ENCODE measurements around the gene BPIFB3. TPM values are rescaled to one million over a fixed set of nuclear protein-coding genes. Genes with fewer than 3 reads are reported as not detected.

The BPIFB3 gene
- total RNA-seq, 1 experiment from 2014 or later: not detected

GRCh38 chr20:33091693-33092092 is 38.0 kb downstream of the BPIFB3 start (continued):
- TF ChIP-seq ZNF532 (CRISPR knock-in tag; IDR thresholded peaks at IDR 0.05; ENCODE audit: borderline replicate concordance): no peak
- no peak for TF ChIP-seq ZNF138 (CRISPR knock-in tag; conservative IDR thresholded peaks at IDR 0.05)
- TF ChIP-seq, protein P1, sequence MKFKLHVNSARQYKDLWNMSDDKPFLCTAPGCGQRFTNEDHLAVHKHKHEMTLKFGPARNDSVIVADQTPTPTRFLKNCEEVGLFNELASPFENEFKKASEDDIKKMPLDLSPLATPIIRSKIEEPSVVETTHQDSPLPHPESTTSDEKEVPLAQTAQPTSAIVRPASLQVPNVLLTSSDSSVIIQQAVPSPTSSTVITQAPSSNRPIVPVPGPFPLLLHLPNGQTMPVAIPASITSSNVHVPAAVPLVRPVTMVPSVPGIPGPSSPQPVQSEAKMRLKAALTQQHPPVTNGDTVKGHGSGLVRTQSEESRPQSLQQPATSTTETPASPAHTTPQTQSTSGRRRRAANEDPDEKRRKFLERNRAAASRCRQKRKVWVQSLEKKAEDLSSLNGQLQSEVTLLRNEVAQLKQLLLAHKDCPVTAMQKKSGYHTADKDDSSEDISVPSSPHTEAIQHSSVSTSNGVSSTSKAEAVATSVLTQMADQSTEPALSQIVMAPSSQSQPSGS (CRISPR knock-in tag; IDR thresholded peaks at IDR 0.05; ENCODE audit: borderline replicate concordance, low read depth): no peak
- TF ChIP-seq, protein P2, sequence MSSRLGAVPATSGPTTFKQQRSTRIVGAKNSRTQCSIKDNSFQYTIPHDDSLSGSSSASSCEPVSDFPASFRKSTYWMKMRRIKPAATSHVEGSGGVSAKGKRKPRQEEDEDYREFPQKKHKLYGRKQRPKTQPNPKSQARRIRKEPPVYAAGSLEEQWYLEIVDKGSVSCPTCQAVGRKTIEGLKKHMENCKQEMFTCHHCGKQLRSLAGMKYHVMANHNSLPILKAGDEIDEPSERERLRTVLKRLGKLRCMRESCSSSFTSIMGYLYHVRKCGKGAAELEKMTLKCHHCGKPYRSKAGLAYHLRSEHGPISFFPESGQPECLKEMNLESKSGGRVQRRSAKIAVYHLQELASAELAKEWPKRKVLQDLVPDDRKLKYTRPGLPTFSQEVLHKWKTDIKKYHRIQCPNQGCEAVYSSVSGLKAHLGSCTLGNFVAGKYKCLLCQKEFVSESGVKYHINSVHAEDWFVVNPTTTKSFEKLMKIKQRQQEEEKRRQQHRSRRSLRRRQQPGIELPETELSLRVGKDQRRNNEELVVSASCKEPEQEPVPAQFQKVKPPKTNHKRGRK (CRISPR knock-in tag; IDR thresholded peaks at IDR 0.05; ENCODE audit: borderline replicate concordance): no peak
- no peak for TF ChIP-seq ARID4B (CRISPR knock-in tag; IDR thresholded peaks at IDR 0.05; ENCODE audit: borderline replicate concordance)
- TF ChIP-seq SP1 (CRISPR knock-in tag; conservative IDR thresholded peaks at IDR 0.05): no peak
- TF ChIP-seq ATF3 (CRISPR knock-in tag; conservative IDR thresholded peaks at IDR 0.05): no peak
- TF ChIP-seq NR3C1 (CRISPR knock-in tag; conservative IDR thresholded peaks at IDR 0.05; ENCODE audit: low read depth): no peak
- TF ChIP-seq, protein P3, sequence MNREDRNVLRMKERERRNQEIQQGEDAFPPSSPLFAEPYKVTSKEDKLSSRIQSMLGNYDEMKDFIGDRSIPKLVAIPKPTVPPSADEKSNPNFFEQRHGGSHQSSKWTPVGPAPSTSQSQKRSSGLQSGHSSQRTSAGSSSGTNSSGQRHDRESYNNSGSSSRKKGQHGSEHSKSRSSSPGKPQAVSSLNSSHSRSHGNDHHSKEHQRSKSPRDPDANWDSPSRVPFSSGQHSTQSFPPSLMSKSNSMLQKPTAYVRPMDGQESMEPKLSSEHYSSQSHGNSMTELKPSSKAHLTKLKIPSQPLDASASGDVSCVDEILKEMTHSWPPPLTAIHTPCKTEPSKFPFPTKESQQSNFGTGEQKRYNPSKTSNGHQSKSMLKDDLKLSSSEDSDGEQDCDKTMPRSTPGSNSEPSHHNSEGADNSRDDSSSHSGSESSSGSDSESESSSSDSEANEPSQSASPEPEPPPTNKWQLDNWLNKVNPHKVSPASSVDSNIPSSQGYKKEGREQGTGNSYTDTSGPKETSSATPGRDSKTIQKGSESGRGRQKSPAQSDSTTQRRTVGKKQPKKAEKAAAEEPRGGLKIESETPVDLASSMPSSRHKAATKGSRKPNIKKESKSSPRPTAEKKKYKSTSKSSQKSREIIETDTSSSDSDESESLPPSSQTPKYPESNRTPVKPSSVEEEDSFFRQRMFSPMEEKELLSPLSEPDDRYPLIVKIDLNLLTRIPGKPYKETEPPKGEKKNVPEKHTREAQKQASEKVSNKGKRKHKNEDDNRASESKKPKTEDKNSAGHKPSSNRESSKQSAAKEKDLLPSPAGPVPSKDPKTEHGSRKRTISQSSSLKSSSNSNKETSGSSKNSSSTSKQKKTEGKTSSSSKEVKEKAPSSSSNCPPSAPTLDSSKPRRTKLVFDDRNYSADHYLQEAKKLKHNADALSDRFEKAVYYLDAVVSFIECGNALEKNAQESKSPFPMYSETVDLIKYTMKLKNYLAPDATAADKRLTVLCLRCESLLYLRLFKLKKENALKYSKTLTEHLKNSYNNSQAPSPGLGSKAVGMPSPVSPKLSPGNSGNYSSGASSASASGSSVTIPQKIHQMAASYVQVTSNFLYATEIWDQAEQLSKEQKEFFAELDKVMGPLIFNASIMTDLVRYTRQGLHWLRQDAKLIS (CRISPR knock-in tag; IDR thresholded peaks at IDR 0.05; ENCODE audit: borderline replicate concordance): no peak
- TF ChIP-seq ZNF671 (CRISPR knock-in tag; IDR thresholded peaks at IDR 0.05): no peak
- TF ChIP-seq MAX (CRISPR knock-in tag; IDR thresholded peaks at IDR 0.05): no peak
- no peak for TF ChIP-seq GTF2I (CRISPR knock-in tag; conservative IDR thresholded peaks at IDR 0.05)

All from WTC11 (cell line).